COLO668 (cell line): Measurements from ENCODE around the gene MPPE1.
"Not testable (repeated sequence)": the region's sequence is repeated elsewhere in the genome, so short reads cannot be mapped to it uniquely, and the experiment has no call there.

Experiments used
- DNase-seq: peaks from one replicate; lab custom pipeline; 2025; ENCODE audit not compliant: unreplicated experiment; lab: John Stamatoyannopoulos, UW

The MPPE1 gene

GRCh38 chr18:11927497-11927896 is 19.4 kb upstream of the MPPE1 start:
- no peak for DNase-seq

- DNase-seq = no peak
Measured at GRCh38 chr18:11925800-11926481, 17.8 kb upstream of the MPPE1 start.

GRCh38 chr18:11923450-11923849 is 15.3 kb upstream of the MPPE1 start:
- no peak for DNase-seq

GRCh38 chr18:11919522-11919921 is 11.4 kb upstream of the MPPE1 start:
- not testable (repeated sequence) for DNase-seq

- DNase-seq = not testable (repeated sequence)
Measured at GRCh38 chr18:11916880-11917279, 8.8 kb upstream of the MPPE1 start.

- DNase-seq = no peak
Measured at GRCh38 chr18:11909591-11910026, 1.5 kb upstream of the MPPE1 start.

- no peak for DNase-seq
Measured at GRCh38 chr18:11909061-11909455, 941 bp upstream of the MPPE1 start.

- no peak for DNase-seq
Measured at GRCh38 chr18:11906926-11907874, 917 bp downstream of the MPPE1 start.

- no peak for DNase-seq
Measured at GRCh38 chr18:11906176-11906575, 1.9 kb downstream of the MPPE1 start.

GRCh38 chr18:11905613-11906012 is 2.5 kb downstream of the MPPE1 start:
- no peak for DNase-seq

- no peak for DNase-seq
Measured at GRCh38 chr18:11902522-11903292, 5.4 kb downstream of the MPPE1 start.

GRCh38 chr18:11901826-11902438 is 6.2 kb downstream of the MPPE1 start:
- no peak for DNase-seq

GRCh38 chr18:11899063-11899462 is 9.1 kb downstream of the MPPE1 start:
- DNase-seq = no peak

GRCh38 chr18:11897781-11898180 is 10.3 kb downstream of the MPPE1 start:
- DNase-seq = no peak

GRCh38 chr18:11892438-11892837 is 15.7 kb downstream of the MPPE1 start:
- DNase-seq = not testable (repeated sequence)

GRCh38 chr18:11891737-11892136 is 16.4 kb downstream of the MPPE1 start:
- DNase-seq = no peak

GRCh38 chr18:11889284-11889683 is 18.8 kb downstream of the MPPE1 start:
- DNase-seq = no peak

GRCh38 chr18:11888726-11889125 is 19.4 kb downstream of the MPPE1 start:
- DNase-seq = no peak

- no peak for DNase-seq
Measured at GRCh38 chr18:11887328-11888128, 20.6 kb downstream of the MPPE1 start.

- DNase-seq = no peak
Measured at GRCh38 chr18:11886577-11887110, 21.5 kb downstream of the MPPE1 start.
